Loucy (cell line): ENCODE data around the gene NR1H3.

Experiments
- H2AFZ ChIP-seq: fragments of 200-600 bp; sonication (generic); 2 replicates; pipeline ENCODE4 v1.6.0; 2016; ENCODE audit warnings: antibody characterized with exemption, mild to moderate bottlenecking, low read length, moderate library complexity
- H3F3A ChIP-seq: fragments of 200-600 bp; 2 replicates; pipeline ENCODE4 v1.6.0; 2016; ENCODE audit warnings: antibody characterized with exemption, low read depth, mild to moderate bottlenecking
- H3K27me3 ChIP-seq: fragments of 200-600 bp; sonication (generic); 2 replicates; pipeline ENCODE4 v1.6.1; 2014; ENCODE audit warnings: low read length, mild to moderate bottlenecking; ENCODE audit not compliant: insufficient read depth, poor library complexity, severe bottlenecking
- H3K36me3 ChIP-seq: fragments of 200-600 bp; sonication (generic); 2 replicates; pipeline ENCODE4 v1.6.1; 2016; ENCODE audit warnings: low read length; ENCODE audit not compliant: insufficient read depth
- H3K4me1 ChIP-seq: fragments of 200-600 bp; sonication (generic); 2 replicates; pipeline ENCODE4 v1.5.1; 2014; ENCODE audit warnings: low read length, mild to moderate bottlenecking; ENCODE audit not compliant: insufficient read depth, poor library complexity, severe bottlenecking
- H3K4me2 ChIP-seq: fragments of 200-600 bp; sonication (generic); 2 replicates; pipeline ENCODE4 v1.6.0; 2014; ENCODE audit warnings: antibody characterized with exemption, low read length, low read depth, mild to moderate bottlenecking; ENCODE audit not compliant: poor library complexity, severe bottlenecking
- H3K4me3 ChIP-seq: fragments of 200-600 bp; sonication (generic); 2 replicates; pipeline ENCODE4 v1.5.1; 2014; ENCODE audit warnings: low read length, mild to moderate bottlenecking, mixed read lengths; ENCODE audit not compliant: poor library complexity, severe bottlenecking
- H3K79me2 ChIP-seq: fragments of 200-600 bp; sonication (generic); 2 replicates; pipeline ENCODE4 v1.6.1; 2014; ENCODE audit warnings: low read length; ENCODE audit not compliant: insufficient read depth
- H3K9ac ChIP-seq: fragments of 200-600 bp; sonication (generic); 2 replicates; pipeline ENCODE4 v1.6.0; 2014; ENCODE audit warnings: mild to moderate bottlenecking, low read depth, low read length, moderate library complexity; ENCODE audit not compliant: poor library complexity, severe bottlenecking
- H3K9me2 ChIP-seq: fragments of 200-600 bp; sonication (generic); replicated peaks from 2 replicates; pipeline ENCODE4 v1.6.1; 2016; ENCODE audit warnings: low read depth, low read length, mixed read lengths
- H3K9me3 ChIP-seq: fragments of 200-600 bp; sonication (generic); 2 replicates; pipeline ENCODE4 v1.6.1; 2014; ENCODE audit warnings: mild to moderate bottlenecking, antibody characterized with exemption, low read length, low read depth; ENCODE audit not compliant: insufficient read depth
- H4K20me1 ChIP-seq: fragments of 200-600 bp; sonication (generic); 2 replicates; pipeline ENCODE4 v1.6.0; 2014; ENCODE audit warnings: antibody characterized with exemption, low read length, mild to moderate bottlenecking; ENCODE audit not compliant: insufficient read depth, poor library complexity, severe bottlenecking
- EZH2phosphoT487 ChIP-seq: fragments of 200-600 bp; IDR thresholded peaks from 2 replicates; pipeline ENCODE4 v1.6.1; 2018; ENCODE audit warnings: antibody characterized with exemption, mild to moderate bottlenecking, moderate library complexity, borderline replicate concordance
- TF ChIP-seq, protein P1 (sequence below): fragments of 200-600 bp; sonication (generic); conservative IDR thresholded peaks from 2 replicates; pipeline ENCODE4 v1.5.1; 2014; ENCODE audit warnings: mild to moderate bottlenecking, antibody characterized with exemption, low read length

NR1H3 gene

DNA sequence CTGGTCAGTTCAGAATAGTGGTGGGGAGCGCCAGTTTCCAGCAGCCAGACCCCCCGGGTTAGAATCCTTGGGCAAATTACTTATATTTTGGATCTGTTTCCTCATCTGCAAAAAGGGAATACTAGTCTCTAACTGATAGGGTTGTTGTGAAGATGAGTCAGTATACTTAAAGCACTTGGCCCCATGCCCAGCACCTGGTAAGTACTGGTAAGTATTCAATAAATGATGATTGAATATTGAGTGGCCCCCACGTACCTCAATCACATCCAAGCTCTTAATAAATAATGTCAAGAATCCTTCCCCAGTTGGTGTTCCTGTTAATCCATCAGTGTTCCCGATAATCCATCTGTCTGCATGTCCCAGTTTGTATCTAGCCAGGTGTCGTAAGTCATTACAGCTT is 21.3 kb upstream of the NR1H3 start:
- Histone ChIP-seq H3K36me3 (peaks cover 31% of the 10 kb centered on the region; the same call in 1 of the 2 replicates), H3K9me2 (no peaks in the 10 kb centered on the region), H3K4me2 (no peak overlapping the region), H3K27me3 (no peaks in the 10 kb centered on the region), H3K9ac (no peak overlapping the region), H3K9me3 (no peaks in the 10 kb centered on the region), H2AFZ (no peak overlapping the region), H3F3A (0 out of 2 replicates have a peak, but pooled peaks cover 2% of the 10 kb centered on the region), H3K4me3 (no peak overlapping the region), H3K79me2 (no peaks in the 10 kb centered on the region), H4K20me1 (no peaks in the 10 kb centered on the region), H3K4me1 (no peaks in the 10 kb centered on the region)
- no peak for TF ChIP-seq EZH2phosphoT487
- TF ChIP-seq, protein P1, sequence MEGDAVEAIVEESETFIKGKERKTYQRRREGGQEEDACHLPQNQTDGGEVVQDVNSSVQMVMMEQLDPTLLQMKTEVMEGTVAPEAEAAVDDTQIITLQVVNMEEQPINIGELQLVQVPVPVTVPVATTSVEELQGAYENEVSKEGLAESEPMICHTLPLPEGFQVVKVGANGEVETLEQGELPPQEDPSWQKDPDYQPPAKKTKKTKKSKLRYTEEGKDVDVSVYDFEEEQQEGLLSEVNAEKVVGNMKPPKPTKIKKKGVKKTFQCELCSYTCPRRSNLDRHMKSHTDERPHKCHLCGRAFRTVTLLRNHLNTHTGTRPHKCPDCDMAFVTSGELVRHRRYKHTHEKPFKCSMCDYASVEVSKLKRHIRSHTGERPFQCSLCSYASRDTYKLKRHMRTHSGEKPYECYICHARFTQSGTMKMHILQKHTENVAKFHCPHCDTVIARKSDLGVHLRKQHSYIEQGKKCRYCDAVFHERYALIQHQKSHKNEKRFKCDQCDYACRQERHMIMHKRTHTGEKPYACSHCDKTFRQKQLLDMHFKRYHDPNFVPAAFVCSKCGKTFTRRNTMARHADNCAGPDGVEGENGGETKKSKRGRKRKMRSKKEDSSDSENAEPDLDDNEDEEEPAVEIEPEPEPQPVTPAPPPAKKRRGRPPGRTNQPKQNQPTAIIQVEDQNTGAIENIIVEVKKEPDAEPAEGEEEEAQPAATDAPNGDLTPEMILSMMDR = no peak

DNA sequence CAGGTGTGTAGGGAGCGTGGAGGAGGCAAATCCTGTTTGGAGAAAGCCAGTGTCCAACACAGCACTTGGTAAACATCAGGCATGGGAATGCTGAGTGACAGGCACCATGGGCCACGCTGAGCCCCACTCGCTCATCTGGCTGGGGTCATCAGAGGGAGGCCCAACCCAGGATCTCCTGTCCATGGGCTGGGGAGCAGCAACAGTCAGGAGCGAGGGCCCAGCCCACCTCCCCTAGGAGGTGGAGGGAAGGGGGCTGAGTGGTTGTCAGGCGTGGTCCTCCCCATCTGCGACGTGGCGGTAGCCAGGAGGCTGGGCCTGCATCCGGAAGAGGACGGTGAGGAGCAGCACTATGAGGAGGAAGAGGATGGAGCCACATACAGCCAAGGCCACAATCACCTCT is 17.9 kb upstream of the NR1H3 start:
- no peaks in the 10 kb centered on the region for H3K9me2 ChIP-seq
- TF ChIP-seq, protein P1 = no peak
- TF ChIP-seq EZH2phosphoT487 = no peak
- H3K9ac ChIP-seq = no peak overlapping the region
- peaks cover 35% of the 10 kb centered on the region; the same call in 1 of the 2 replicates for H3K36me3 ChIP-seq
- no peak overlapping the region for H3K4me3 ChIP-seq
- no peaks in the 10 kb centered on the region for H3K79me2 ChIP-seq
- no peaks in the 10 kb centered on the region for H4K20me1 ChIP-seq
- H3K9me3 ChIP-seq = no peaks in the 10 kb centered on the region
- H3F3A ChIP-seq = 0 out of 2 replicates have a peak, but pooled peaks cover 2% of the 10 kb centered on the region
- H3K4me1 ChIP-seq = no peaks in the 10 kb centered on the region
- H3K4me2 ChIP-seq = no peak overlapping the region
- H2AFZ ChIP-seq = no peak overlapping the region
- H3K27me3 ChIP-seq = no peaks in the 10 kb centered on the region

DNA sequence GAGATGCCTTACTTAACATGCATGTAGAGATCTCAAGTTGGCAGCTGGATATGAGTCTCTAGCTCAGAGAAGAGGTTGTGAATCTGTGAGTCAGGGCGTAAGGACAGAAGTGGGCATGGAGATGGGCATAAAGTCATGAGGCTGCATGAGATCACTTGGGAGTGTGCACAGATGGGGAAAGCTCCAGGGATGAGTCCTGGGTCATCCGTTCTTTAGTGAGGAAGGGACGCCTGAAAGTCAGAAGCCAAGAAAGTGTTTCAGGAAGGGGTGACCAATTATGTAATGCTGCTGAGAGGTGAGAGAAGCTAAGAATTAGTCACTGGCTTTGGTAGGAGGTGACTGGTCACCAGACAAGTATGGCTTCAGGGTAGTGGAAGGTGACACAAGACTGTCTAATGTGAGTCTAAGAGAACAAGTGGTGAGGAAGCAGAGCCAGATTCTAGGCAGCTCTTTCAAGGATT is 15.9 kb upstream of the NR1H3 start:
- peaks cover 3% of the 10 kb centered on the region; the same call in 1 of the 2 replicates for H3K79me2 ChIP-seq
- no peak overlapping the region for H2AFZ ChIP-seq
- no peak overlapping the region for H3K4me2 ChIP-seq
- no peak overlapping the region for H3K9ac ChIP-seq
- H3K9me2 ChIP-seq = no peaks in the 10 kb centered on the region
- H3K9me3 ChIP-seq = no peaks in the 10 kb centered on the region
- 0 out of 2 replicates have a peak, but pooled peaks cover 2% of the 10 kb centered on the region for H3F3A ChIP-seq
- H3K4me1 ChIP-seq = peaks cover under 1% of the 10 kb centered on the region
- TF ChIP-seq, protein P1 = no peak
- no peak for TF ChIP-seq EZH2phosphoT487
- peaks cover 34% of the 10 kb centered on the region; the same call in 1 of the 2 replicates for H3K36me3 ChIP-seq
- no peaks in the 10 kb centered on the region for H3K27me3 ChIP-seq
- no peak overlapping the region for H3K4me3 ChIP-seq
- H4K20me1 ChIP-seq = no peaks in the 10 kb centered on the region
